Left kidney (tissue), 2 donors: ENCODE data around the gene GNB5. TPM values are rescaled to one million over a fixed set of nuclear protein-coding genes. Genes with fewer than 3 reads are reported as not detected.
"Not testable (repeated sequence)": the region's sequence is repeated elsewhere in the genome, so short reads cannot be mapped to it uniquely, and the experiment has no call there.

Experiments
- DNase-seq: peaks from one replicate; pipeline ENCODE4 v3.0.0-alpha.2; 2013
- polyA plus RNA-seq: library from polyadenylated mRNA; unstranded; fragments of 120-200 nt; gene quantifications from one replicate; pipeline ENCODE4 v1.2.1, GENCODE V29; 2013; ENCODE audit not compliant: insufficient read length

Gene GNB5
- polyA plus RNA-seq, 1 donor = 16.9 TPM

- no peak for DNase-seq
Measured at GRCh38 chr15:52171386-52171785, 19.8 kb downstream of the GNB5 start.

- DNase-seq = not testable (repeated sequence)
Measured at GRCh38 chr15:52170199-52170598, 21.0 kb downstream of the GNB5 start.

GRCh38 chr15:52165494-52166131 lies 25.6 kb downstream of the GNB5 start:
- not testable (repeated sequence) for DNase-seq

GRCh38 chr15:52164631-52165265 lies 26.4 kb downstream of the GNB5 start:
- DNase-seq = no peak

- DNase-seq = no peak
Measured at GRCh38 chr15:52163321-52164190, 27.6 kb downstream of the GNB5 start.

GRCh38 chr15:52162876-52163275 lies 28.3 kb downstream of the GNB5 start:
- no peak for DNase-seq

GRCh38 chr15:52162260-52162659 lies 28.9 kb downstream of the GNB5 start:
- DNase-seq = no peak

- no peak for DNase-seq
Measured at GRCh38 chr15:52161406-52161966, 29.7 kb downstream of the GNB5 start.

GRCh38 chr15:52159645-52160044 lies 31.5 kb downstream of the GNB5 start:
- no peak for DNase-seq

- DNase-seq = no peak
Measured at GRCh38 chr15:52158084-52158765, 33.0 kb downstream of the GNB5 start.

- no peak for DNase-seq
Measured at GRCh38 chr15:52155878-52156277, 35.3 kb downstream of the GNB5 start.

- DNase-seq = no peak
Measured at GRCh38 chr15:52154896-52155865, 36.0 kb downstream of the GNB5 start.

GRCh38 chr15:52153900-52154895 lies 37.0 kb downstream of the GNB5 start:
- DNase-seq = no peak

GRCh38 chr15:52151353-52151752 lies 39.8 kb downstream of the GNB5 start:
- no peak for DNase-seq

GRCh38 chr15:52150871-52151270 lies 40.3 kb downstream of the GNB5 start:
- DNase-seq = no peak

- DNase-seq = no peak
Measured at GRCh38 chr15:52150043-52150825, 41.0 kb downstream of the GNB5 start.

GRCh38 chr15:52148403-52148802 lies 42.8 kb downstream of the GNB5 start:
- no peak for DNase-seq

- no peak for DNase-seq
Measured at GRCh38 chr15:52146776-52147175, 44.4 kb downstream of the GNB5 start.

GRCh38 chr15:52146261-52146660 lies 44.9 kb downstream of the GNB5 start:
- DNase-seq = no peak
